Muscle of back (tissue), 11 donors: Measurements from ENCODE around the gene DOCK2. TPM values are rescaled to one million over a fixed set of nuclear protein-coding genes. Genes with fewer than 3 reads are reported as not detected.
"Not testable (repeated sequence)": the region's sequence is repeated elsewhere in the genome, so short reads cannot be mapped to it uniquely, and the experiment has no call there.

Experiments used
- DNase-seq, 3 donors: peaks; one replicate each; pipeline versions ENCODE4 v3.0.0 to v3.0.0-alpha.2; 2013
- polyA plus RNA-seq, 10 donors: library from polyadenylated mRNA; unstranded; fragments of 120-200 nt; gene quantifications; one replicate each; pipeline ENCODE4 v1.2.1, GENCODE V29; 2013; ENCODE audit not compliant: insufficient read length in 10 of 10

Gene DOCK2
- polyA plus RNA-seq, 10 donors = 3.0 to 8.6 (median 3.7) TPM

DNA sequence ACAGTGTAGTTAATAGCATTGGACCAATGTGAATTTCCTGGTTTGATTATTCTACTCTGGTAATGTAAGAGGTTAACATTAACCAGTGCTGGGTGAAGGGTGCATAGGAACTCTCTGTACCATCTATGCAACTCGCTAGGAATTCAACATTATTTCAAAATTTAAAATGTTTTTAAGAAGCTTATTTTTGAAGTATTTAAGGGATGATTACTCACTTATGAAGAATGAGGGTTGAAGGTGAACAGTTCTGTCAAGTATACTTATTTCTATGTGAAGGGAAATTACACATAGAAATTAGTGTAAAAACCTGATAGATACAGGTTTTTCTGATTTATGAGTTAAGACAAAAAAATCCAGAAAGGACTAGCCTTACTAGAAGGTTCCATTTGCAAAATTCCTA is 177.4 kb downstream of the DOCK2 start:
- no peak for DNase-seq

DNA sequence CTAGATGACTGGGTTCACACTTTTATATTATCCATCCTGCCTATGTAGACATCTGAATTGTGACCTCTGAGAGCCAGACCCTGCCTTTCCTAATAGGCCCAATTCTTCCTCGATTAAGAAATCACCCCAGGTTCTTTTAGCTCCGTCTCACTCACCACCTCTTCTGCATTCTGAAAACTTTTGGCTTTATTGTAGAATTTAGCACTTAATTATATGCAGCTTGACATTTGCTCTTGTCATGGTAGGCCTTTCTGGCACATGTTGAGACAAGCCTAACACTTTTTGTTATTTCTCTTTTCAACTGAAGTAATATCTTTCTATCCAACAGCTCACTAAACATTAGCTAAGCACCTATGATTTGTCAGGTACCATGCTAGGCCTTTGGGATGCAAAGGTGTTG is 180.0 kb downstream of the DOCK2 start:
- DNase-seq = no peak

DNA sequence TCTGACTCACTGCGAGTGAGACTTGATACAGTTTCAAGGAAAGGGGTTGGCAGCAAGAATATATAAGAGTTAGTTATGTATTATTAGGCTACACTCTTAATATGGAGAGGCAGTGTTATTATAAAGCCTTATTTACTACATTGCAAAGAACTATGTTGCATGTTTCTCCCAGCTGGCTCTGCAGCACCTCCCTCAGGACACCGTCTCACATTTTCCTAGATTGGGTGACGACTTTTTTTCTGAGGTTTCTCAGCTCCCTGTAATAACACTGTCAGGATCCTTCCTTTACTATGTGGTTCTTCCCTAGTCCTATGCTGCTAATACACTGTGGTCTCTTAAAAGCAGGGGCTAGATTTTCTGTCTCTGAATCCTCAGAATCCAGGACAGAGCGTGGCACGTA is 189.5 kb downstream of the DOCK2 start:
- DNase-seq = no peak

DNA sequence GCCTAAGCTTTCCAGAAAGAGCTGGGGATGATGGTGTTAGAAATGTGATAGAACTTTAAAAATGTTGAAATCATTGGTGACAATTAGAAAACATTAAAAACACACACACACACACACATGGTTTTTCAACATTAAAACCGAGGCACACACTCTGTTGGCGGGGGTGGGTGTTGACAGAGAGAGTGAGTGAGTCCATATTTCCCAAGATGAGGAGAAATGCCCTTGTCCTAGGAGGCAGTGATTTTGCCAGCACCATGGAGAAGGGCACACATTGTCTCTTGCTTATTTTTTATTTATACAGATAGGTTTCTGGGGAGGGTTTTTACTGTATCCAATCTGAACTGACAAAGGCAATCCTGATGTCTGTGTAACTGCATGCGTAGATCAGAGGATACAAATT is 190.7 kb downstream of the DOCK2 start:
- no peak for DNase-seq

DNA sequence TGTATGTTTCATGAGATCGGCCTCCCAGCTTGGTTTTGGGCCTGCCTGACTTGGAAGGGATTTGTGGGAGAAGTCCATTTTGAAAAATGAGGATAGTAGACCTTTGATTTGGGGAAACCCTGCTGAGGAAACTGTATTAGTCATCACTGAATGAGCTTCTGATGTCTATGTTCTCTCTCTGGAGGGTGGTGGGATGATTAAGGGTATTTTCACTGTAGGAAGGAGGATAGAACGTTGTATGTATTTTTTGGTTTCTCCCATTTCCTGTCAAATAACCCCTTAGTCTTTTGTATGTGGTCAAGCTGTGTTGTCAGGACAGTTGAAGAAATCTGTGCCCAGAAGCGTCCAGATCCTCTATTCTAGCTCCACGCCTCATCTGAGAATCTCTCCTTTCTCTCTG is 191.3 kb downstream of the DOCK2 start:
- DNase-seq = no peak

DNA sequence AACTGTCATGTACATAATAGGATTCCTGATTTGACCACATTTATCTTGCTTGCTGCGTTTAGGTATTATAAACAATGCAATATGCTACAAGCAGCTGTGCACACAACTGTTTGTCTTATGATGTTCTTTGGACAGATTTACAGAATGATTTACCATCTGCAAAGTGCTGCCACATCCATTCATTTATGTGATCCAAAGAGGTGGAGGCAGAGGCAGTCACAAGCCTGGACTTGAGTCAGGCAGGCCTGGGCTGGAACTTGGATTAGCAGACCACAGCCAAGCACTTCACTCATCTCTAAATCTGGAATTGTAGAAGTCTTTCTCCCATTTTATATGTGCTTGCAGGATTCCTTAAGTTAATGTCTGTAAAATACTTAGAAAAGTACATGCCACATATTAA is 194.3 kb downstream of the DOCK2 start:
- peak in 1 of 3 donors; percentile 5 for DNase-seq

DNA sequence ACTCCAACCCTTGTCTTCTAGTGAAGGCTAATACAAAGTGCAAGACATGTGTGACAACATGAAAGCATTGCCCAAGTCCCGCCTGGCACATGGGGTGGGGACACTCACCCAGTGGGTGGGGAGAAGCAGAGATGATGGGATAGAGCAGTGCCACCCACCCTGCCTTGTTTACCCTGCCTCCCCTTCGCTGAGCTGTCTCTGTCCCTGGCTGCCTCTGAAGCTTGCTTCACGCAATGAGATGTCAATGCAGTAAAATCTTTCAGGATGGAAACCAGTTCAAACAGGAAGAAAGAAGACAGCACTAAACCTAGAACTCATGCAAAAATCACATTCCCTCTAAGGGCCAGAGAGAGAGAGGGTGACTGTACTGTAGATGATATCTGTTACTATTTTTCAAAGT is 195.2 kb downstream of the DOCK2 start:
- no peak for DNase-seq

DNA sequence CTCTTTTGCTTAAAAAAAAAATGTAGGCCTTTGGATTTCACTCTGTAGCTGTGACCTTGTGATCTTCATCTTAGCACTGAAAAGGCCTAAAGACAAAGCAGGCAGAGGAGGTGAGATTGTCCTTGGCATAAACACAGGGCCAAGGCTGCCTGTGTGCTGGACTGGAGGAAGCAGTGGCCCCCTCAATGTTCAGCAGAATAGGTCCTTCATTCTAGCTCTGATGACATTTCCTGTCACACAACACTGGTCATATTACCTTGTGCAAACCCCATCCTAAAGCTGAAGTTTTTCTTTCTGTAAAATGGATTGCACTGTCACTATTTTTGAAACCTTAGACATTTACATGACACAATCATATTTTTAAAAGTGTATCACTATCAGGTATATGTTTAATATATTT is 195.8 kb downstream of the DOCK2 start:
- no peak for DNase-seq

DNA sequence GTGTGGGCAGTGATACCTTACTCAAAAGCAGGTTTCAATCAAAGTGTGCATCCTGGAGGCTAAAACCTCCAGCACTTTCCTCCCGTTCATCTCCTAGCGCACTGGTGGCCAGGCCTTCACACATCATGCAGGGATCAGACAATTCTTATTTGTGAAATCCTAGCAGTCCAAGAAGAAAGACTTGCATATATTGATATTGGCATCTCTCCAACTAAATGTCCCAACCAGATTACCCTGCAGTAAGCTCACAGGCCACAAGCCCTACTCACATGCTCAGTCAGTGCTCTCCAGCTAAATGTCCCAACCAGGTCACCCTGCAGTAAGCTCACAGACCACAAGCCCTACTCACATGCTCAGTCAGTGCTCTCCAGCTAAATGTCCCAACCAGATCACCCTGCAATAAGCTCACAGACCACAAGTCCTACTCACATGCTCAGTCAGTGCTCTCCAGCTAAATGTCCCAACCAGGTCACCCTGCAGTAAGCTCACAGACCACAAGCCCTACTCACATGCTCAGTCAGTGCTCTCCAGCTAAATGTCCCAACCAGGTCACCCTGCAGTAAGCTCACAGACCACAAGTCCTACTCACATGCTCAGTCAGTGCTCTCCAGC is 196.7 kb downstream of the DOCK2 start:
- not testable (repeated sequence) for DNase-seq

DNA sequence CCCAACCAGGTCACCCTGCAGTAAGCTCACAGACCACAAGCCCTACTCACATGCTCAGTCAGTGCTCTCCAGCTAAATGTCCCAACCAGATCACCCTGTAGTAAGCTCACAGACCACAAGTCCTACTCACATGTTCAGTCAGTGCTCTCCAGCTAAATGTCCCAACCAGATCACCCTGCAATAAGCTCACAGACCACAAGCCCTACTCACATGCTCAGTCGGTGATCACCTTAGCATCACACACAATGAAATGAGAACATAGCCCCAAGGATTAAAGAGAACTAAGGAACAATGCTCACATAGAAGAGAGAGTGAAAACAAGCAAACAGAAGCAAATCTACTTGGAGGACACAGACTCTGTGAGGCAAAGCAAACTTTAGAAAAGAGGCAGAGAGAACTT is 197.5 kb downstream of the DOCK2 start:
- DNase-seq = not testable (repeated sequence)

DNA sequence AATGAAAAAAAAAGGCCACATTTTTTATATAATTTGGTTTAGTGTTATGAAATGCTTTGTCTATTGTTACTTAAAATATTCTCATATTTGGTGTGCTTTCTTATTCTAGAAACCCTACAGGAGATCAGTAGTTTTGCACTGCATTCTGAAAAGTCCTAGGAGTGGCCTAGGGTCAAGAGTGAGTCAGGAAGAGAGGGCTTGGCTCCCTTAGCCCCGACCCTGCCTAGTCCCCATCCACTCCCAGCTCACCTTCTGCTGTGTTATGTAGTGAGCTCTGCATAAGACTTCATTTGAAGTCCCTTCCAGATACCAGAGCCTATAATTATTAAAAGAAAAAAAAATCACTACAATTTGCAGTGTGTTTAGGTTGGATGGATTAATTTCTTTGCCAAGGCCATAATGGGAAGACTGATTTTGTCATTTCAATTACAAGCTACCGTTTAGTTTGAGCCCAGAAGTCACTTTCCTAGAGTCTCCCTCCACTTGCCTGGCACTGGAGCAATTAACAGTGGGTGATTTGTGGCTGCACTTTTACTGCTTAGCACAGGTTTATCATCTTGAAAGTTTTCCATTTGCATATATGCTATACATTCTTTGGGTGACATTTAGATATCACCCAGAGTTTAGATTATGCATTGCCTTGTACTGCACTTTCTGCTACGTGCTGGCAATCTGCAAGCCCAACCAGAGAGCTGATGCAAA is 199.9 kb downstream of the DOCK2 start:
- no peak for DNase-seq

DNA sequence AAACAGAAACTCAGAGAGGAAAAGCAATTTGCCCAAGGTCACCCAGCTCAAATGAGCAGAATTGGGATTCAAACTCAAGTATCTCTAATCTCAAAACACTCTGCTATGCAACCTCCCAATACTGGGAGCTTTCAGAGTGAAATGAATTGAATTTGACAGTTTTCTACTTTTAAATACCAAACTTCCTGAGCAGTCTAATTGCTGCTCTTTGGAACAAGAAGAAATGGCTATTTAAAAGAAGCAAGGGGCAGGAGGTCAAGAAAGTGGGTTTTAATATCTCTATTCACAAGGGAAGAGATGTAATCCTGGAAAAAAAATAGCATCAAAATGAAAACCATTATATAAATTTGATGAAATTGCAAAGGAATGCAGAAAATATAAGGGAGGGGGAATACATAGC is 200.6 kb downstream of the DOCK2 start:
- DNase-seq = no peak

DNA sequence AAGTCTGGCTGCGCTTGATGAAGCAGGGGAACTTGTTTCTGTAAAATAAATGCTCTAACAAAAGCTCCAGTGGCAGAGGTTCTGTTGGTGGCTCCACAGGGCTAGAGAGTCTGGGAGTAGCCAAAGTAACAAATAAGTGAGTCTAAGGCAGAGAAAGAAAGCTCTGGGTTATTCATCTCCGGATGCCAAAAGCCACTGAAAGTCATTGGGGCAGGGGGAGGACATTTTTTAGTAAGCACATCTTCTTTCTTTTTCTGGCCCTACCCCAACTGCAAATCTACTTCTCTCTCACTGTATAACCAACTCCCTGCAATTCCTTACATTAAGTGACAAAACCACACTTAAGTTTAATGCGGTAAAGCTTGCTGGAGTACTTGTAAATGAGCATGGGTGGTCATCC is 201.6 kb downstream of the DOCK2 start:
- DNase-seq = no peak

DNA sequence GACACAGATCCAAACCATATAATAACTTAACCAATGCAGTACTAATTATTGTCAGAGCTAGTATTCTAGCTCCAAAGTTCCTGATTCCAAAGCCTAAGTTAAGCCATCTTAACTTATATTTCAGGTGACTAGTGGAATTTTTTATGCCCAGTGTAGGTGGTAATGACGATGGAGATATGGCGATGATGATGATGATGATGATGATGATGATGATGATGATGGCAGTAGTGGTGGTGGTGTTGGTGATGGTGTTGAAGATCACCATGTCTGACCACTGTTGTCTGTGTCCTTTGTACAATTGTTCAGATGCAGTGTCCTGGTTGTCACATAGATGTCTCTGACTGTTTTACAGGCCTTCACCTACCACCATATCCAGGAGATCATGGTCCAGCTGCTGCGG is 203.3 kb downstream of the DOCK2 start:
- DNase-seq = no peak

DNA sequence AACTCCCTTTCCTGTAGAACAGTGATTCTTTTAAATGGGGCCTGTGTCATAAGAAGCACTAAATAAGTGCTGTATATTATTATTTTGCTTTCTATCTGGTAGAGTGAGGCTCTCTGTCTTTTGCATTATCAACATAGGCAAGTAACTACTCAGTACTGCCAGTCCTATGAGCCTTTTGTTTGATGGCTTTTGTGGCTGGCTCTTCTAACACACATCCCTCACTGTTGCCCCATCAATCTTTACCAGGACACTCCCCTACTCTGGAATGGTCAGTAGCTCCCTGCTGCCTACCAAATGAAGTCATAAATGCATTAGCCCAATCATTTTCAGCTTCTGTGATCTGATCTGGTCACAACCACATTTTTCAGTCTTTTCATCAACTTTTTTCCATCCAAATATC is 205.6 kb downstream of the DOCK2 start:
- no peak for DNase-seq

DNA sequence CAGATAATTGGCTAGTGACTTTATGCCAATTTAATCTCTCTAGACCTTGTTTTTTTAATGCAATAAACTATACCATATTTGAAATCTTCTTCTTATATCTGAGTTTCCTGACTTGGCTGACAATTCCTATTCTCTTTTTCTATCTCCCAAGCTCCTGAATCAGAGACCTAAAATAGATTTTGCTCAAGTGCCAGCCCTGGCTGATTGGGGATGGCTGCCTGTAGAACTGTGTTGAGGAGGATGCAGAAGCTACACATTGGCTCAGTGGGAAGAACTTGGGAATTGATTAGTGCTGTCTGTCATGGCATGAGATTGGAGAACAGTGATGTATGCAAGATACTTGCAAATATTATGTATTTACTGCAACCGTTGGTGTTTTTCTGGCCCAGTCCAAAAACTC is 210.4 kb downstream of the DOCK2 start:
- DNase-seq = no peak

DNA sequence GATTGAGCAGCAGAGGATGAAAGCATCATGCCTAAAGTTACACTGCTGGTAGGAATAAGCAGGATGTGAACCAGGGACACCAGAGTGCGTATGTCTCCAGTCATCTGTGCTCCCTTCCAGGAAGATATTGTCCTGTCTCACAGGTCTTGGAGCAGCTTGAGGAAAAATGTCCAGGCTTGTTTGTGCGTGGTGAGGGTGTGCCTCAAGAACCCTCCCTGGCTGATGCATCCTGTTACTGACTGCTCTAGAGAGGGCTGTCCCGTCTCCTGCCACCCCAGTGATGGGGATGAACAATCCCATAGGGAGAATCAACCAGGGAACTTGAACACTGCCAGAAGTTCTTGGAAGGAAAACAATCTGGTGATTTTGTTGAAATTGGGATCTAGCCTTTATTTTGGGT is 211.2 kb downstream of the DOCK2 start:
- DNase-seq = no peak

DNA sequence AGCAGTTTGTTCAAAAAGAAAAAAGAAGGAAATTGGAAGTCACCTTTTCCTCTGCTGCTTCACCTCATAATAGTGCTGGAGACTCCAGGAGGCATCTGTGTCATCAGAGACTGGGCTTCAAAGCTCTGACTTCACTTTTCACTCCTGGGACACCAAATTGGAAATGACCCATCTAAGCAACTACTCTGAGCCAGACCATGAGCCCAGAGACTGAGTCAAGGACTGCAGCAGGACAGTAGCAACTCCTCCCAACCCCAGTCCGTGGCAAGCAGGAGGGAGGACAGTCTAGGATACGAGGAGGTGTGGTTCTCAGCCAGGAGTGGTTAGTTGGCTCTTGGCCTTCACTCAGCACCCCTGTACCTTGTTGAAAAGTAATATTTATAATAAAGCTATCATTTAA is 211.7 kb downstream of the DOCK2 start:
- no peak for DNase-seq

DNA sequence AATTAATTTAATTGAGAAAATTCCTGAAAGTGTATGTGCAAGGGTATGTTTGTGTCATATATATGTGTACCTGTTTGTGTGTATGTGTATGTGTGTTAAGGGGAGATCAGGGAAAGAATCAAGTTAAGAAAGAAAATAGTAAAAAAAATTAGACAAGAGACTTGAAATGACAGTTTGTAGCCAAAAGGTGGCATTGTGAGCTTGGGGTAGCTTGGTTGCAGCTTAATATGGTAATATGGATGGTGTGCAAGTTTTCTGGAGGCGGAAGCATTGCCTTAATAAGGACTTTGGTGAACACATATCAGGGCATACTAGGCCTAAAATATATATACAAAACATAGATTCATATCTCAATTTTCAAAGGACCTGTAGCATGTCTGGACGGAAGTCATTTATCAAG is 213.3 kb downstream of the DOCK2 start:
- no peak for DNase-seq

DNA sequence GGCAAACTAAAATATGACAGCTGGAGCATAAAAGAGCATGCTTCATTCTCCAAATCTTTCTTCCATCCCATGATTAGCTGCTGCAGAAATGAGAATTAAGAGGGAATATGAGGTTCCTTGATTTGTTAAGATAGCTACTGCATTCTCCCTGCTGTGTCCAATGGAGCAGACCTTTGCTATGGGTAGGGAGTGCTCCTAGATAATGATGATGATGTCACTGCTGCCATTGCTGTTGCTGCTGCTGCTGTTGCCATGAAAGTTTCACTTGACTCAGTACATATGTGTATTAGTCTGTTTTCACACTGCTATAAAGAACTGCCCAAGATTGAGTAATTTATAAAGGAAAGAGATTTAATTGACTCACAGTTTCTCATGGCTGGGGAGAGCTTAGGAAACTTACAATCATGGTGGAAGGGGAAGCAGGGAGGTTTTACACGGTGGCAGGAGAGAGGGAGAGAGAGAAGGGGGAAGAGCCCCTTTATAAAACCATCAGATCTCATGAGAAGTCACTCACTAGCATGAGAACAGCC is 214.3 kb downstream of the DOCK2 start:
- DNase-seq = no peak

DNA sequence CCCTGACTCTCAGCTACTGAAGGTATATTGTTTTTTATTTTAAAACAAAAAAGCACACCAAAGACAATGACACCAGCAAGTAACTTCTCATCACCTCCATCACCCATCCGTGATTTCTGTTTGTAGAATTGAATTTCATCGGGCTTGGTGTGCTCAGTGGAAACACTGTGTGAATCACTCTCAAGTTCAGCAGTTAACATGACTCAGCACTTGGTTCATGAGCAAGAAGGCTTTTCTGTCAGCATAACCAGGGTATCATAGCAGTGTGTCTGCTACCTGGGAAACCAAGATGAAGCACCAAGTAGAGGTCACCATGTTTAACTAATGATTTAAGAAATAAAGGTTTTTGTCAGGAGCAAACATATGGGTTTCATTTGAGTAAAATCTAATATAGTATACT is 219.5 kb downstream of the DOCK2 start:
- DNase-seq = peak in 1 of 3 donors; percentile 65

DNA sequence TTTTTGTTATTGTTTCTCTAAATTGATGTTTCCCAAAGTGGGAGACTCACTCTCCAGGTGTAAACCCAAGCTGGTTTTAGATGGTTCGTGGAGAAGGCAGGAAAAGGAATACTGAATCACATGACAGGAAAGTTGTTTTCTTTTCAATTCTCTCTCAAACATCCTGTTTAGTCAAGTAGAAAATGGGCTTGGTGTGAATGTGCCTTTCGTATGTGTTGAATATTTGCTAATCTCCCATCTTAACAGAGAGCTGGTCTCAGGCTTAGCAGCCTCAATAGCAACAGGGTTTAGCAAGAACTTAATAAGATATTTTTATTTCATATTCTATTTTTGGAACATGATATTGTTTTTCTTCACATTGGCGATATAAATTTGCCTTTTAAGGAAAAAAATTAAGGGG is 223.5 kb downstream of the DOCK2 start:
- no peak for DNase-seq

DNA sequence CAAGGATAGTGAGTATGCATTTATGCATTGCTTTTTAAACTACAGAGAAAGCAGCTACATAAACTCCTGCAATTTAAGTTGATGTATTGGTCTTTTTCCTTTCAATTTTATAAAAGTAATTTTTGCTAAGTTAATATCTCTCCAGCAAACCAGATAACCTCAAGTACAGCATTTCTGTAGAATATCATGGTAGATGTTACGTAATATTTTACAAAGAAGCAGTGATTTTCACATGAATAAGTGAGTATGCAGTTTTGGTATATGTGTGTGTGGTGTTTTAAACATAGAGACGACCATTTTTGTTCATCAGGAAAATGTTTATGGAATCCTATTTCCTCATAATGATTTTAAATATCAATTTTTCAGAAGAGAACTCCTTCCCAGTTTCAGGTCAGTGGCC is 224.4 kb downstream of the DOCK2 start:
- no peak for DNase-seq

DNA sequence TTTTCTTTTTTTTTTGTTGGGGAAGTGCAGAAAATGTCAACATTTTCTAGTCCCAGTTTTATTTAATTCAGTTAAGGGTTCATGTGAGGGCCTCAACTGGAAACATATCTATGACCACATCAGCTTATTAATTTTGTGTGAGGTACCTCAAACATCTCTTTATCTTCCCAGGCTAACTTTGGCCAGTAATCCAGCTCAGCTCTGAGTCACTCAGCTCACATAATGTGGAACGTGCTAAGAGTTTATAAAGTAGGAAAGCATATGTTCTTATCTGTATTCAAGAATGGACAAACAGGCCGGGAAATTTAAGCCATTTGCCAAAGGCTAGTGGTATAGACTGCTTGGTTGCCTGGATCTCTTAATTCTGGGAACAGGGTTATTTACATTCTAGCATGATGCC is 224.9 kb downstream of the DOCK2 start:
- peak in 2 of 3 donors; percentile 36 to 53 for DNase-seq
